Skin of body (tissue), 2 donors: ENCODE data around the gene HSPA1B. TPM values are rescaled to one million over a fixed set of nuclear protein-coding genes. Genes with fewer than 3 reads are reported as not detected.
"Not testable (repeated sequence)": the region's sequence is repeated elsewhere in the genome, so short reads cannot be mapped to it uniquely, and the experiment has no call there.

ENCODE experiments used
- DNase-seq: peaks from one replicate; lab custom pipeline; 2025; lab: John Stamatoyannopoulos, UW
- total RNA-seq: library from RNA; depleted of rRNA; stranded (reverse); fragments of >200 nt; gene quantifications from one replicate; pipeline ENCODE4 v1.2.3, GENCODE V29; 2014

HSPA1B gene
- total RNA-seq, 1 donor from 2014 or later = 286 TPM

DNA sequence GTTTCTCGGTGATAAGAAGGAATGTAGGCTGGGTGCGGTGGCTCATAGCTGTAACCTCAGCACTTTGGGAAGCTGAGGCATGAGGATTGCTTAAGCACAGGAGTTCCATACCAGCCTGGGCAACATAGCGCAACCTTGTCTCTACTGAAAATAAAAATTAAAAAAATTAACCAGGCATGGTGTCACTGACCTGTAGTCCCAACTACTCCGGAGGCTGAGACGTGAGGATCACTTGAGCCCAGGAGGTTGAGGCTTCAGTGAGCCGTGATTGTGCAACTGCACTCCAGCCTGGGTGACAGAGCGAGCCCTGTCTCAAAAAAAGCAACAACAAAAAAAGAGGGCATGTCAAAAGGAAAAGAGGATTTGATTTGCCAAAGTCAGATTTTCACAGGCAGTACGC, 31.2 kb downstream of the HSPA1B start:
- DNase-seq = no peak

DNA sequence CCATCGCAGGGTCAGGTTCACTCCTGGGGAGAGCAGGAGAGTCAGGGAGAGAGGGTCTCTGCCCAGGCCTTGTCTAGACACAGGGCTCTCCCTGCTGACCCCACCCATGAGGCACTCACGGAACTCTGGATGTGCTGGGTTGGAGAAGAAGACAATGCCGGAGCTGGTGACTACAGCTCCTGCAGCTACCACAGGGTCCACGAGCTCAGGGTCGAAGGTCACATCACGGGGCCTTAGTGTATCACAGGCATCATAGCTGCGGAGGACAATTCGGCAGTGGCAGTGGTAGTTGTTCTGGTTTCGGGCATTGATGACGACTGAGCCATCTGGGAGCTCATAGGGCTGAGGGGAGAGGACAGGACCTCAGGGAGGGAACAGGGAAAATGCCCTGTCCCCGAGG, 32.4 kb downstream of the HSPA1B start:
- no peak for DNase-seq

DNA sequence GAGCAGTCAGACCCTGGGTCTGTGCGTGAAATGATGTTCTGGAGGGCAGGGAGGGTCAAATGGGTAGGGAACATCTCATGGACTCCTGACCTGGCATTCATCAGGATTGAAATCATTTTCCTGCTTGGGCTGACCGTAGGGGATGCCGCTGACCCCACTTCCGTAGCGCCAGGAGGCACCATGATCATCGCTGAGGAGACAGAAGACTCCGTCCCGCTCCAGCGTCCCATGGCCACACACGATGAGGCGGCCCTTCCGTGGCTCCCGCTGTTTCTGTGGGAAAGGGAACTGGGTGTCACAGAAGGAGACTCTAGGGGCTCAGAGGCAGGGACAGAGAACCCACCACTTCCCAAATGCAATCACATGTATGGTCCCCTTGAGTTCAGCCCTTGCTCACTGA, 32.8 kb downstream of the HSPA1B start:
- DNase-seq = no peak

DNA sequence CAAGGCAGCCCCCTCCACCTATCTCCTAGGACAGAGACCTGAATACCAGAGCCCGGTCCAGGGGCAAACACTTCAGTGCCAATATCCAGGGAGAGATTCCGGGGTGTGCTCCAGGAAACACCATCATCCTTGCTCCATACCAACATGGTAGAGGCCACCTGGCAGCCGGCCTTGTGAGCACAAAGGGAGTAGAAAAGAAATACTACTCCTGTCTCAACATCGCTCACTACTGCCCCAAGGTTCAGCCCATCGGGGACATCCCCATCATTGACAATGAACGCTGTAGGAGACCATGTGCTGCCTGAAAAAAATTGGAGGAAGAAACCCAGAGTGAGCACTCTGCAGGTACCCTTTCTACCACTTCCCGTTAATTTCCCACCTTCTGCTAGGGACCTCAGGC, 33.6 kb downstream of the HSPA1B start:
- DNase-seq = no peak

DNA sequence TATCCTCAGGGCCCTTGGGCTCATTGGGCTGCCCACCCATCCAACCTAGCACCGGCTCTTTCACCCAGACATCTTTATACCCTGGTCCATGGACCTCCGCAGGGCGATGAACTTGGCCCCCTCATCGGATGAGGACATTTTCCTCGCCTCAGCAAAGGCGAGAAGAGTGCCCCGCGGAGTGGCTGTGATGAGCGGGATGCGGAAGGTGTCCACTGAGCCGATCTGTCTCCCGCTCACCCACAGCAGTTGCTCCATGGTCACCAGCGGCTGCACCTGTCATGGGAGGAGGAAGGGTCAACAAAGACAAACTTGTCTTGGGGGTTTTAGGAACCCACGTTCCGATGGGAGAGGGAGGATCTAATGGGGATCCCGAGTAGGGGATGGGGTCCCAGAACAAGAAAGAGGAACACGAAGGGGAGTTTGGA, 34.4 kb downstream of the HSPA1B start:
- no peak for DNase-seq

DNA sequence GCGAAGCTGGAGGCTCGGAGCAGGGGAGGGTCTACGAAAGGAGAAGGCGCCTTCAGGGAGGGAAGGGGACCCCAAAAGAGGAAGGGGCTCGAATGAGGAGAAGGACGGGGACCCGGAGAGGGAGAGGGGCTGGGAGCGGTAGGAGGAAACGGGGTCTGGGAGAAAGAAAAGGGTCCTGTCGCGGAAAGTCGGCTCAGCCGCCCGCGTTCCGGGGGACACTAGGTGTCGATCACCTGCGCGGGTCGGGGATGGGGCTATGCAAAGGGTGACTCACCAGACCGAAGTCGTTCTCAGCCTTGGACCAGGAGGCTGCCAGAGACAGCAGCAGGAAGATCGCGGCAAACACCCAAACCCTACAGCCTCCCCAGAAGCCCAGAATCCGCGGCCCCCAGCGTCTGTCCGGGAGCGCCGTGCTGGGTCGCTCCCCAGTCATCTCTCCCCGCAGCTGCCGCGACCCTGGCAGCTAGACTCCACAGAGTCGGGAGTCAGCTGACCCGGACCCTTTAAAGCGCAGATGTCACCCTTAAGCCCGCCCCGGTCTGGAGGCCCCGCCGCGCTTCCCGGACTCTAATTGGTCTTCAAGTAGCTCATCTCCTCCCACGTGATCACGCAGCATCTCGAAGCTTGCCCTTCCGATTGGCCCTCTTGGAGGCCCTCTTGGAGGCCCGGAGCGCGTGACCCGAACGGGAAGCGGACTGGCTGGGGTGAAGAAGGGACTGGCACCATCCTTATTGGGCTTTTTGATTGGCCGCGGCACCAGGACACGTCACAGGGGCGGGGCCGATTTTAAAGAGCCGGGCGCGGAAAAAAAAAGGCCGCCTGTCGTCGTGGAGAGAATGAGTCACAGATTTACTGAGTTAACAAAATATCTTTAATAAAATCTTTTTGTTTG, 35.1 kb downstream of the HSPA1B start, which contains the start of gene NEU1:
Gene NEU1, minus strand, starts transcription at position 478 of the 892 bp plus-strand sequence. Its CDS starts 45 bp downstream, at position 433.
- peak; percentile 100 for DNase-seq

DNA sequence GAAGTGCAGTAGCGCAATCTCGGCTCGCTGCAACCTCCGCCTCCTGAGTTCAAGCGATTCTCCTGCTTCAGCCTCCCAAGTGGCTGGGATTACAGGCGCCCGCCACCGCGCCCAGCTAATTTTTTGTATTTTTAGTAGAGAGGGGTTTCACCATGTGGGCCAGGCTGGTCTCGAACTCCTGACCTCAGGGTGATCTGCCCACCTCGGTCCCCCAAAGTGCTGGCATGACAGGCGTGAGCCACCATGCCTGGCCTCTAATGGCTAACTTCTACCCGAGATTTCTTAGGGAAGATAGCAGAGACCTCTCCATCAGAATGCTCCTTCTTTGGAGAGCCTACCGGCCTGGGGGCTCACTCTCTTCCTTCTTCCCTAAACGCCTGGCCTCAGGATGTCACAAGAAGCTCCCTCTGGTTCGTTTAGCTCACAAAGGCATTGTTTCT, 36.6 kb downstream of the HSPA1B start:
- not testable (repeated sequence) for DNase-seq

DNA sequence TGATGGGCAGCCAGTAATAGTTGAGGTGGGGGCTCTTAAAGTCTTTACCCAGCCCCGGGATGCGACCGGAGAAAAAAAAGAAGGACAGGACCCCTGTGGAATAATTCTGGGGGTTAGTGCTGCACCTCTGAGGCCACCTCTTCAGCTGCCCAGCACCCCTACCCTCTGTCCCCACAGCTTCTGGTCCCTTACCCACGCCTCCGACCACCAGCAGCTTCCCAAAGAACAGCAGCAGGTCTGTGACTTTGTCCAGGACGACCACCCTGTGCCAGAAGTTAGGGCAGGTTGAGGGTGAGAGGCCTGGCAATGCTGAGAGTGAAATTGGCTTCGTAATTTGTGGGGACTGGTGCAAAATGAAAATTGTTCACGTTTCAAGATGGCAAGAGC, 37.3 kb downstream of the HSPA1B start:
- no peak for DNase-seq

DNA sequence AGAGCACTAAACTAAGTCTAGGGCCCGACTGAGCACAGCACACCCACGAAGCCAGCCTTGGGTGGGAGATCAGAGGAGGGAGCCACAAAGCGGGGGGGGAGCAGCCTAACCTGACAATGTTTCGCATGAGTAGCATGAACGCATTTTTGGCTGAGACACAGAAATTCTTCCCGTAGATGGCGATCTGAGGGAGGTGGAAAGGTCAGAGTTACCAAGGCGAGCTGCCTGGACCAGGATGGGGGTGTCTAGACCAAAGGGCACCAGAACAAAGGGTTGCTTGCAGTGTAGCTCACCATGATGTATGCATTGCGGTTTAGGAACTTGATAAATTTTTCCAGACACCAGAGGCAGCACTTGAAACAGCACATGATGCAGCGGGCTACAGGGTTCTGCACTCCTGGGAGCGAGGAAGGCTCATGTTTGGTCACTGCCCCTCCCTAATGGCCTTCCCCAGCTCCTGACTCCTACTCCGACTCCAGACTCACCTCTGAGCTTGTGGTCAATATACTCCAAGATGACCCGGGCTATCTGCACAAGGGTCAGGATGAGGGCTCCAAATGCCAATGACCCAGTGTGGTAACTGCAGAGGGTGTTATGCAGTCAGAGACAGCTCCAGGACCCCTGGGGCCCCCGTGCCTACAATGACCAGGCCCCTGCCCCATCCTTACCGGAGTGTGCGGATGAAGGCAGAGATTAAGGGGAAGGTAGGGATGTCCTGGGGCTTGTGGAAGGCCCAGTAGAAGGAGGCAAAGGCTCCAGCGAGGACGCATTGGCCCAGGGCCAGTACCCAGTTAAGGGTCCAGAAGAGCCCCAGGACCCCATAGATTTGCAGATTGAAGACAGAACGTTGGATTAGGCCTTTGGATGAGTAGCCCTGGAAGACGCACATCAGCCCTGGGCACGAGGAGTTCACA, 37.9 kb downstream of the HSPA1B start:
- no peak for DNase-seq

DNA sequence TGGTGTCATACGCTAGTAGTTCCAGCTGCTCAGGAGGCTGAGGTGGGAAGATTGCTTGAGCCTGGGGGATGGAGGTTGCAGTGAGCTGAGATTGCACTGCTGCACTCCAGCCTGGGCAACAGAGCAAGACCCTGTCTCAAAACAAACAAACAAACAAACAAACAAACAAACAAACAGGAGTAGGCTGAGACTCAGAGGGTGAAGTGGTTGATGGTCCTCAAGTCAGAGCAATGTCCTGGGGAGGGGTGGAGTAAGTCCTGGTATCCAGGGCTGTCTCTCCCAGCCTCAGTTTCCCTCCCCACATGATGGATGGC, 41.1 kb downstream of the HSPA1B start:
- not testable (repeated sequence) for DNase-seq

DNA sequence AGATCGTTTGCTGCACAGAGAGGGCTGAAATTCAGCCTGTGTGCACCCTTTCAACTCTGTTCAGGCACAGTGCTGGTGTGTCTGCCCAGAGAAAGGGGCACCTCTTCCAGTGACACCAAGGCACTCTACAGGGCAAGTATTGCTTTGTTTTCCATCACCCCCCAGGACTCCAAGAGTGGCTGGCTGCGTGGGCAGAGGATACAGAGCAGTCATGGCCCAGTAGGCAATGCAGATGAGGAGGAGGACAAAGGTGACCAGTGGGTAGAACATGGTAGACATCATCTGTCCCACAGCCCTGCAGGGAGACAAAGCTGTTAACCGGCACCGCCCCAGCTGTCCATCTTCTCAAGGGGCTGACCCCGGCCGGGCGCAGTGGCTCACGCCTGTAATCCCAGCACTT, 41.8 kb downstream of the HSPA1B start:
- DNase-seq = no peak

DNA sequence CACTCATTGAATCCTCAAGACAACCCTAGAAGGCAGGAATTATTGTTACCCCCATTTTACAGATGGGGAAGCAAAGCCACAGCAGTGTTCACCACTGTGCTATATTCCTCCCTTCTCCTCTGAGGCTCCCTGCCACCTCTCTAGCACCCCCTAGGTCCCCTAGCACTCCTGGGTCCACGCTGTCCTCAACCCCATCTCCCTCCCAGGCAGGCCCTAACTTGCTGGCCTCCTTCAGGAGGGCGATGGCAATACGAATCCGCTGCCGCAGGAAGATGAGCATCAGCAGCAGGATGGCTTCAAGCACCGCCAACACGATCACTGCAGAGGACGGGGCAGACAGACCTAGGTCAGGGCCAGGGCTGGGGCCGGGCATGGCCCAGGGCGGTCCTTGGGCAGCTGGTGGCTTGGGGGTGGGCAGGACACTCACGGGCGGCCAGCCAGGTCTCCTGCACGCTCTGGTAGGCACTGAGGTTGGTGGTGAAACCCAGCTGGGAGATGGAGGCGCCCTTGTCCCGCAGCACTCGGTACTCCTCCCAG, 42.9 kb downstream of the HSPA1B start:
- no peak for DNase-seq

DNA sequence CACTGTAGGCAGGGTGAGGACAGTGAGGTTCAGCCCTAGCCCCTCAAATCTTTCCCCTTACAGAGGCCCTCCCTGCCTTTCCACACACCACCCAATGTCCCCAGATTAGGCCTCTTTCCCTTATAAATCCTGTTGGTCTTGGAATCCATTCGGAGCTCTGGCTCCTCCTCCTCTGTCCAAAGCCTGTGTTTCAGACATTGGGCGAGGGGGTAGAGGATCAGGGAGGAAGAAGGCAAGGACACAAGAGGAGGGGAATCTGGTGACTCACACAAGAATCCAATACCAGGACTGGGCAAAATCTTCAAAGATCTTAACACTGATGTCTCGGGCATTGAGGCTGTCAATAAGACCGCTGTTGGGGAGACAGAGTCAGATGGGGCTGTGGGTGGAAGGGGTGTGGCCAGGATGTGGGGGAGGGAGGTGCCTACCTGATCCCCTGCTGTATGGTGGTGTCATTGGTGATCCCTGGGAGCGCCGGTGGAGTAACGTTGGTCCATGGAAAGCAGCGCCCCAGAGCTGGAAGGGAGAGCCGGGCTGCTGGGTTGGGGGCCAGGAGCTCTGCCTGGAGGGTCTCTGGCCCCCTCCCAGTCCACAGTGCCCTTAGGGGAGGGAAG, 43.6 kb downstream of the HSPA1B start:
- no peak for DNase-seq

DNA sequence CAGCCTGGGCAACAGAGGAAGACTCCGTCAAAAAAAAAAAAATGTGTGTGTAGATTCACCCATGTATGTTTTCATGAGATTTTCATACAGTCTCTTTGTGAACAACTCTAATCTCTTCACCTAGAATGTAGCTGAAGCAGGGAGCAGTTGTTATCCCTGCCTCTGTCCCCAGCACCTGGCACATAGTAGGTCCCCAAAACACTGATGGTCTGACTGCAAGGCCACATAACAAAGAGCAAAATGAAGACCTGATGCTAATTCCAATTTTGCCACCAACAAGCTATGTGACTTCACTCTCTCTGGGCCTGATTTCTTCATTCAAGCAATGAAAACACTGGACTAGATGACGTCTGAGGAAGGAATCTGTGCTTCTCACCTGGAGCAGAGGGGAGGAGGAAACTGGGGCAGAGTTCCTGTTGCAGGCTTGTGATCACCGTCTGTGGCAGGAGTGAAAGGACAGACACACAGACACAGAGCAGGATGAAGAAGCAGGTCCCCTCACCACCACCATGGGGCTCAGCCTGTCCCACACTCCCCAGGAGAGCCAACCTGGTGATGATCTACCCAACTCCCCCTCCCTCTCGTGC, 46.6 kb downstream of the HSPA1B start:
- DNase-seq = no peak

DNA sequence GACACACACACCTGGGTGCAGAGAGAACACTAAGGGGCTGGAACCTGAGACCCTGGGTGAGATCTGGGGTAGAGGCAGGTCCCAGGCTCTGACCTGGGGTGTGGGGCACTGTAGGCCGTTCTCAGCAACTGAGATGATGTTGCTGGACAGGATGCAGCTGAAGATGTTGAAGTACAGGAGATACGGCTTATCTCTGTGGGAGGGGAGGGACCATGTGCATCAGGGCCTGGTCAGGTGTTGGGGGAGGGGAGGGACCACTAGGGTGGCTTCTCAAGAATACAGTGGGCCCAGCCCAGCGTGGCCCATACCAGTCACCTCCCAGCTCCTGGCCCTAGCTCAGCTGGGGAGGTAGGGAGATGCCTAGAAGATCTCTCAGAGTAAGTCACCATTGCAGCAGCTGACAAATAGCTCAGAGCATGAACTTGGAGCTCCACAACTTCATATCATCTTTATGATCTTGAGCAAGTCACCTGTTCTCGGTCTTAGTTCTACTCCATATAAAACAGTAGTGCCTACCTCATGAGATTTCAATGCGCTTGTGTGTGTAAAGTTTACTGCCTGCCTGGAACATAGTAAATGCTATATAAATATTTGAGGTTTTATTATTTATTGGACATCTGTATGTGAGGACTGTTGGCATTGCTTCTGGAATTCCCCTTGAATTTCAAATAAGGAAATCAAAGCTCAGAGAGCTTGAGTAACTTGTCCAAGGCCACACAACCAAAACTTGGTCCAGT, 47.5 kb downstream of the HSPA1B start:
- DNase-seq = no peak

DNA sequence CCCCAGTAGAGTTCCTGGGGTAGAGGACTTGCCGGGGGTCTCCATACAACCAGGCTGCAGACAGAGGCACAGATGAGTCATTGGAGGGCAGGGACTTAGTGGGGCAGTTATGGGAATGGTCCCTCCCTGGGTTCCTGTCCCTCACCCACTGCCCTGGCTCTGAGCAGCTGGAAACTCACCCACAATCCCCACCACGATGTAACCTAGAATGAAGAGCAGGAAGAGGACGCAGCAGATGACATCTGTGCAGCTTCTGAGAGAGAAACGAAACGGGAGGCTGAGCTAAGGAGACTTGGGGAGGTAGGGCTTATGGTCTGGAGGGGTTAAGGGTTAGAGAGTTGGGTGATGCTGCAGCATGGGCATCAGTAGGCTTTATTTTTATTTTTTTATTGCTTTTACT, 48.3 kb downstream of the HSPA1B start:
- no peak for DNase-seq

DNA sequence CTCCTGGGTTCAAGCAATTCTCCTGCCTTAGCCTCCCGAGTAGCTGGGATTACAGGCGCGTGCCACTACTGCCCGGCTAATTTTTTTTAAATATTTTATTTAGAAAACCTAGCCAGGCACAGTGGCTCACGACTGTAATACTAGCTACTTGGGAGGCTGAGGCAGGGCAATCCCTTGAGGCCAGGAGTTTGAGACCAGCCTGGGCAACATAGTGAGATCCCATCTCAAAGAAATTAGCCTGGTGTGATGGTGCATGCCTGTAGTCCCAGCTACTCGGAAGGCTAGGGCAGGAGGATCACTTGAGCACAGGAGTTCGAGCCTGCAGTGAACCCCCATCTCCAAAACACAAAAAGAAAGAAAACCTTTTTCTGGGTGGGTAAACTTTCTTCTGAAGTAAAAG, 48.8 kb downstream of the HSPA1B start:
- DNase-seq = no peak

DNA sequence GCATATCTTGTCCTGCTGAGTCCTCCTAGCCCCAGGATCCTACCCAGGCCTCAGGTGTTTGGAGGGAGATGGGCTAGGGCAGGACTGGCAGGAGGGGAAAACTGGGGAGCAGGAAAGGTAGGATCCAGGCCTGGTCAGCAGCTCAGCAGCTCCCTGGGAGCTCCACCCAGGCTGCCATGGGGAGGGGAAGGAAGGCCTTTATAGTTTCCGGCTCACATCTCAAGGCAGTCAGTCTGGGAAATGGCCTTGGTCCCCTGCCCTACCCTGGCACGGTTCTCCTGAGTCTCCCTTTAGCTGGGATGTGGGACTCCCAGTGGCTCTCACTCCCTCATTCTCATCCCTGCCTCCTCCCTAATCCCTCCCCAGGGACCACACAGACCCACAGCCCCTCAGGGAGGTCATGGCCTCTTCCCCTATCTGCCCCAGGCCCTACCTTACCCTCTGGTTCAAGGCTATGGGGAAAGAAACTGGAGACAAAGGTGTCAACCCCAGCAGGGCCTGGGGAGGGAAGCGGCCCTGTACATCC, 49.6 kb downstream of the HSPA1B start:
- no peak for DNase-seq

DNA sequence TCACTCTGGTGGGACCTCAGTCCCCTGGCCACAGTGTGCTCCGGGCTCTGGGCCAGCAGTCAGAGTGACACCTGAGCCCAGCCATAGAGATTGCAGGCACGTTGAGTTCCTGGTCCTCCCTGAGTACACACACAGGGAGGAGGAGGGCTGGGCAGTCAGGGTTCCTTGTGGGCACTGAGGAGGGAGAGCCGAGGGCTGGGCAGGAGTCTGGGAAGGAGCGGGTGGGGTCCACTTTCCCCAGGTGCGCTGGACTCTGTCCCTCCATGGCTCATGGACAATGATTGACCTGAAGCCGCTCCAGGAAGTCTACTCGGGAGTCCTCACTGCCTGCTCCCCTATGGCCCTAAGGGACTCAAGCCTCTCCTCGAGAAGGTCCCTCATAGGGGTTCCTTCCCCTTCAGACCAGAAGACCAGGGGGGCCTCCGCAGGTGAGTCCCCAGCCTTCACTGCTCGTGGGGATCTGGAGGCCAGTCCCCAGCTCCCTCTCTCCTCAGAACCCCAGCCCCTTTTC, 50.2 kb downstream of the HSPA1B start:
- no peak for DNase-seq

DNA sequence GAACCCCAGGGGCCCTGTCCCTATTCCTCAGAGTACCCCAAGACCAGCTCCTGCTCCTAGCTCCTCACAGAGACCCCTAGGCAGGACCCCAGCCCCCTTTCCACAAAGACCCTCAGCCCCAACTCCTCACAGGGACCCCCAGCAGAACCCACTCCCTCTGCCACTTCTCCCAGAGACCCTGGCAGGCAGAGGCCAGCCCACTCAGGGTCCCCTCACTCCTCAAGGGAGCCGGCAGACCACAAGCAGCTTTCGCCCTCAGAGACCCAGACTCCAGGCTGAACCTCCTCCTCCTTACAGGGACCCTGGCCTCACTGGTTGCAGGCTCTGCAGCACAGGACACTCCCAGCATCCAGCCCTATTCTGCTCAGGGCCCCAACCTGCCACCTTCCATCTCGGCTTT, 50.7 kb downstream of the HSPA1B start:
- DNase-seq = no peak
